GM18867 (cell line): Measurements from ENCODE around the gene BTBD9.
"Not testable (repeated sequence)": the region's sequence is repeated elsewhere in the genome, so short reads cannot be mapped to it uniquely, and the experiment has no call there.

Experiments used
- ATAC-seq: cut with Tn5 transposase; IDR thresholded peaks from one replicate; pipeline ENCODE4 v1.9.1; 2021; ENCODE audit warnings: mild to moderate bottlenecking, moderate library complexity; ENCODE audit not compliant: unreplicated experiment

BTBD9 gene

DNA sequence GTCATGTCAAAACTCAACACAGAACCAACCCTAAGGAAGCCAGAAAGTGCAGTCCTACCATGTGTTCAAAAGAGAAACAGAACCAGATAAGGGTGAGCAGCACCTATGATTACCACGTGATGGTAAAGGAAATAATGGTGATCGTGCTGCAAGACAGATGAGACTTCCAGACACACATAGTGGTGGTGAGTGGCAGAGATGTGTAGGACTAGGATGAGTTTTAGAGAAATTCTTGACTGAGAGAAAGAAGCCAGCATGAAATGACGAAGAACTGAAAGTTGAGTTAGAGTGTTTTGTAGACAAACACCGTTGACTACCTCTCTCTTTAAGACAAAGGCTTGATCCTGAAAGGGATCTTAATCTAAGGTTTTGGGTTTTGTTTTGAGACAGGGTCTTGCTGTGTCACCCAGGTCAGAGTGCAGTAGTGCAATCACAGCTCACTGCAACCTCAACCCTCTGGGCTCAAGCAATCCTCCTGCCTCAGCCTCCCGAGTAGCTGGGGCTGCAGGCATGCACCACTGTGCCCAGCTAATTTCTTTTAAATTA is 10.6 kb upstream of the BTBD9 start:
- no peak for ATAC-seq

DNA sequence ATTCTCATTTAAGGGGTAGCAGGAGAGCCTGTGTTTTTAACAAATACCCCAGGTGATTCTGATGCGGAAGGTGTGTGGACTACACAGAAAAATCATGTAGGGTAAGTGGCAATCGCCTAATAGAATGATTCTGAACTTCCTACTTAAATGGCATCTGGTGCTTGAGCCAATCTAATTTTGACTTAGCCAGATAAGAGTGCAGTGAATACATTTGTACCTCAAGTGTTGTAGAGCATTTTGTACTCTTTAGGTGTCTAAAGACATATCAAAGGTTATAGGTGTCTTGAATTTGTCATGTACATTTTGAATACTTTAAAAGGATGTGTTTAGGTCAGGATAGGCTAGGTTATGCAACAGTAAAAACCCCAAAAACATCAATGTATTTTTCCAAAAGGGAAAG is 10.0 kb upstream of the BTBD9 start:
- no peak for ATAC-seq

DNA sequence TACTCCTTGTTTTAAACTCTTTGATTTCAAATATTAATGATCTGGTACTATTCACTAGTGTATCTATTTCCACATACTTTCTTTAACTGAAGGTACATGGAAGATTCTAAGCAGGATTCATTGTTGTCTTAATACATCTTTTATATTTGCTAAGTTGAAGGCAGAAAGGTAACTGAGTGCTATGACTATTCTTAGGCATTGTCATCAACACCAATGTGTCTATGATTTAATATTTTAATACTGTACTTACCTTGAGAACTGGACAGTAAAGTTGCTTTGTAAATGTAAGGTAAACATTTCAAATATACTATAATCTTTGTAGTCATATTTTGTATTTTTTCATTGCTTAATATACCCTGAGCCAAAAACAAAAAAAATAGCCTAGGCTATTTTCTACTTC is 8.9 kb upstream of the BTBD9 start:
- no peak for ATAC-seq

DNA sequence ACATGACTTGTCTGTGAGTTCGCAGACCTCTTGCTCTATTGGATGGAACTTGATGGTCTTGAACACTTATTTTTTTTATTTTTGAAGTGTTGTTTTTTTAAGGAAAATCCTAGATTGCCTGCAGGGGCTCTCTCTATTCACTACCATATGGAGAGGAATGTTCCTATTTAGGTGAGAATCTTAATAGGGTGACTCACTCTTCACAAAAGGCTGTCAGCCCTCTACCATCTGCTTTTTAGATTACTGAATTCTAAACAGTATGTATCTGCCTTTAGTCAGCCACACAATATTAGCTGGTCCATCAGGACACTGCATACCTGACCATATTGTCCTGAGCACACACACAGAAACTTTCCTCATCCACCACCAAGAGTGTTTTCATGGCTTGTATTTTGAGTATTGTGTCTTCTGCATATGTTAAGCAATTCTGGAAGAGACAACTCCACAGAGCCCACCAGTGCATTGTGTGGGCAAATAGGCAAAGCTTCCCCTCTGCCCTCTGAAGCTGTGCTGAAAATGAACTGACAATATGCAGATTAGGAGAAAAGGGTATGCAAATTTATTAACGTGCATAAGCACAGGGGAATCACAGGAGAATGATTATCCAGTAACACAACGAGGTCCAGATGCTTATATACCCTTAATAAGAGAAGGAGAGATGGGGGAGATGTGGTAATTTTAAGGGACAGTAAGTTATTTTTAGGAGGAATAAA is 6.6 kb upstream of the BTBD9 start:
- no peak for ATAC-seq

DNA sequence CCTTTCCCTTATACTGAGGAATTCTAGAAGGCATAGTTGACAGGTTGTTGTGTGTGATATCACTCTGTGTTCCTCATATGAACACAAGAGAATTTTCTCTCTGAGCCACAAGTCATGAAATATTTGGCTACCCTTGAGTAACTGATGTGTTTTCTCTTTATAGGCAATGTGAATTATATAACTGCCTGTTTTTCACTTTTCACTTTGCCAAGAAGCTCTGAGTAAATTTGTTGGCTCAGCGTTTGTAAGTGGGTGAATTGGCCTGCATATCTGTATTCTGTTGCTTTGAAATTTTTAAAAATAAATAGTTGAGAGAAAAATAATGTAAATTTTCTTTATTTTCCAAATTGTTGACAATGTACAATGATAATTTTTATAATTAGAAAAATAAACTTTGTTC is 5.2 kb upstream of the BTBD9 start:
- no peak for ATAC-seq

DNA sequence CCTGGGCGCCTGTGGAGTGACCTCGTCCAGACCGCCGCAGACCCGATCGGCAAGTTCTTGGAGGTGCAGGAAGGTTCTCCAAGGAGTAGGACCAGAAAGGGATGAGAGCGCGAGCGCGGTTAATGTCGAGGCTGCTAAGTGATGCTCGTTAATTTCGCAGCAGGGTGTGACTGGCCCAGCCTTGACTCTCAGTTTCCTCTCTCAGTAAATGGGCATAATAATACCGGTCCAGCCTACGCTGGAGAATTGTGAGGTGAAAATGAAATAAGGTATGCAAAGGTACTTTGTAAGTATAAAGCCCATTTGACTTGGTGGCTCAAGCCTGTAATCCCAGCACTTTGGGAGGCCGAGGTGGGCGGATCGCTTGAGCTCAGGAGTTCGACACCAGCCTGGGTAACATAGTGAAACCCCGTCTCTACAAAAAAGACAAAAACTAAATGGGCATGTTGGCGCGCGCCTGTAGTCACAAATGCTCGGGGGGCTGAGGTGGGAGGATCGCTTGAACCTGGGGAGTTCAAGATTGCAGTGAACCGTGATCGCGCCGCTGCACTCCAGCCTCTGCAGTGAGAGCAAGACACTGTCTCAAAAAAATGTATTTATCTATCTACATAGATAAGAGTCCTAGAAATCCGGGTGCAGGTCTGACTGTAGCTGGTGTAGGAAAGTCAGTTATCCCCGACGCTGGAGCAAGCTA is 634 bp upstream of the BTBD9 start:
- ATAC-seq: peak; percentile 21

DNA sequence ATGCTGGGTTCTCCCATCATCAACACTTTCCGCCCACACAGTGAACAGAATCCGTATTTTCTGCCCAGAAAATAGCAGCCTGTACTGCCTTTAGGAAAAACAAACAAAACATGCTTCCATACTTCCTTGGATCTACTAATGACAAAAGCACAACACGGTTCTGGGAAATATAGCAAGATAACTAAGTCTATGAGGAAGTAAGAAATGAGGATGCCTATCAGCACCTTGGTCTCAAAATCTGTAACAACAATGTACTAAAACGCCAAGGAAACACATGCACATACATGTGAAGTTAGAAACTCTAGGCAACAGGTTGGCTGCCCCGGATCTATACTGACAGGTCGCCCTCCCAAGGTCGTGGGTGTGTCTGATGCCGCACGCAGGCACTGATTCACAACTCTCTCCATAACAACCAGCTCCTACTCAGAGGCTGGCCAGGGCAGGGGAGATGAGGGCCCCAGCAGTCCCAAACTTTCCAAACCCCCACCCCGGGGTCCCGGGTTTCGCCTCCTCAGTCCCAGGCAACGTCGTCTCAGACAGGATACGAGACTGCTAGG is 710 bp downstream of the BTBD9 start:
- peak; percentile 37 for ATAC-seq

DNA sequence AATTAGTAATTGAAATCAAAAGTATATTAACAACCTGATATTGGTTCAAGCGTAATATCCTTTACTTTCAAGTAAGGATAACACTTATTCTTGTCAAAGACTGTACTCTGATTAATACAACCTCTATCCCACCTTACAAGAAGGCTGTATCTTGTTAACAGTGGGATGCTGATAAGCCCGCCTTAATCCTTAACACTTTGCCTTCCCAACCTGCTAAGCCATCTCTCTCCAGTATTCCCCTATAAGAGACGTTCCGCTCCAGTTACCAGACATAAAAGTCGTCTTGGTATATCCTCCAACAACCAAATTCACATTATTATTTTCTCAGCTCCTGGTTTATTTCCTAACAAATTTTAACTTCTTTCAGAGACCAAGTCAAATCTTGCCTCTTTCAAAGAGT is 2.0 kb downstream of the BTBD9 start:
- ATAC-seq: no peak

DNA sequence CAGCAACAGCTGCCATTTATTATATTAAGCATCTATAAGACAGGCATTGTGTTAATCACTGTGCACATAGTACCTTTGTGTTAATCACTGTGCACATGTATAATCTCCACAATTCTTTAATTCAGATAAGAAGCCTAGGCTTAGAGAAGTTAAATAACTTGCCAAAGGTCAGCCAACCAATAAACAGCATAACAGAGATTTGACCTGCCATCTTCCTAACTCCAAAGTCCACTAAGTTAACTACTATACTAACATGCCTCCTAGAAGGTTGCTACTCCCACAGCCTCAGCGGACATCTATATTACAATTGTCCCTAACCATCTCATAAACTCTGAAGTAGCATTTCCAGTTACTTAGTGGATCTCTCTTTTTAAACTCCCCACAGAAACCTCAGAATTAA is 3.7 kb downstream of the BTBD9 start:
- ATAC-seq: no peak

DNA sequence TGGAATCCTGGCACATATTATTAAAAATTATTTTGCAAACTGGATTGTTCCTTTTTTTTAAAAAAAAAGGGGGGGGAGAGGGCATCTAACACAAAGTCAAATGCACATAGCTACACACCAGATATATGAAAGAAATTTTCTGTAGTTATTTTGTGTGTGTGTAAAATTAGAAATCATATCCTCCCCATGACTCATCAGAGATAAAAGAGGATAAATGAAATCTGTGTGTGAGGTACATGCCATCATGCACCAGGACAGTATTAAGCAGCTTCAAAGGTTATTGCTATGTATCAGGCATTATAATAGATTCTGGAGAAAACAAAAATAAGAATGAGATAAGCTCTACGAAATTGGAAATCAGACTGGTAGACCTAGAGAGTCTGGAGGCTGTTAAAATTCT is 5.2 kb downstream of the BTBD9 start:
- ATAC-seq: no peak

DNA sequence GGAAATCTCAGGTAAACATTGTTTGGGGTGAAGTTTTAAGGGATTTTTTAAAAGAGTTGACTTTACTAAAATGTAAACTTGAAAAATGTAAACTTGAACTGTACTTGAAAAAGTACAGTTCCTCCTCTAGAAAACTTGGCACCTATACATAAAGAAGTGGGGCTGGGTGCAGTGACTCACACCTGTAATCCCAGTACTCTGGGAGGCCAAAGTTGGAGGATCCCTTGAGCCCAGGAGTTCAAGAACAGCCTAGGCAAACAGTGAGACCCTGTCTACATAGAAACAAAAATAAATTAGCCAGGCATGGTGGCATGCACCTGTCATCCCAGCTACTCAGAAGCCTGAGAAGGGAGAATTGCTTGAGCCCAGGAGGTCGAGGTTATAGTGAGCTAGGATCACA is 7.2 kb downstream of the BTBD9 start:
- ATAC-seq: no peak

DNA sequence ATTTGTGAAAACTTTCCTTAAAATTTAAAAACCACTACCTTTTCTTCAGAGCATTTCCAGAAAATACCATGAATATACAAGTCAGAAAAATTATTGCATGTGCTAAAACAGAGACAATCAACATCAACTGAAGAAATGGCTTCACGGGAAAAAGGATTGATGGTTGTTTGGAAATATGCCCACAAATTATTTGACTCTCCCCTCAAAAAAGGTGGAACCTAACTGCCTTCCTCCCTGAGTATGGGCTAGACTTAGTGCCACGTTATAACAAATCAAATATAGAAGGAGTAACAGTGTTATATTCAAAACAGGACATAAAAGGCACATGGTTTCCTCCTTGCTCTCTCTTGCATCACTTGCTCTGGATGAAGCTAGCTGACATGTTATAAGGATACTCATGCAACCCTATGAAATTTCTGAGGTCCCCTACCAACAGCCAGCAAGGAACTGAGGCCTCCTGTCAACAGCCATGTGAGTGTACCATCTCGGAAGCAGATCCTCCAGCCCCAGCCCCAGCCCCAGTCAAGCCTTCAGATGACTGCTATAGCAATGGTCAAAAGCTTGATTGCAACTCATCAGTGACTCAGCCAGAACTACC is 8.4 kb downstream of the BTBD9 start:
- ATAC-seq: no peak

DNA sequence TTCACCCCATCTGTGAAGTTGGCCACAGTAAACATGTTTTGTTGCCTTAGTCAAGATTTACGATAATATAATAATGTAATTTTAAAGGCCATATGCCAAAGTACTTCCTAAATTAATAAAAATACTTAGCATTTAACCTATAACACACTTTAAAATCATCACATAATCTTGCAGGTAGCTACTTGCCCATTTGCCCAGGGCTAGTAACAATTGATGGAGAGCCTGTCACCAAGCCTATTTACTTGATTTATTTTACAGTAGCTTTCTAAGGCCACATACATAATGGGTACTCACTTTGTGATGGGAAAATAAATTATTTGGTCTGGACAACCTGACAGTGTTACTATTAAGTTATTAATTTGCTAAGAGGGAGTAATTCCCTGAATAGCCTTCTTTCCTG is 14.5 kb downstream of the BTBD9 start:
- ATAC-seq: no peak

DNA sequence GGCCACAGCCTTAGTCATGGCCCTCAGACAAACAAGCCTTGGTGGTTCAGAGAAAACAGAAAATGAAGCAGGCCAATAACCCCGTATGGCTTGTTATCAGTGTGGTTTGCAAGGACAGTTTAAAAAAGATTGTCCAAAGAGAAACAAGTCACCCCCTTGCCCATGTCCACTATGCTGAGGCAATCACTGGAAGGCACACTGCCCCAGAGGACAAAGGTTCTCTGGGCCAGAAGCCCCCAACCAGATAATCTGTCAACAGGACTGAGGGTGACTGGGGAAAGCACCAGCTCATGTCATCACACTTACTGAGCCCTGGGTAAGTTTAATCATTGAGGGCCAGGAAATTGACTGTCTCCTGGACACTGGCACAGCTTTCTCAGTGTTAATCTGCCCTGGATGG is 20.4 kb downstream of the BTBD9 start:
- ATAC-seq: not testable (repeated sequence)

DNA sequence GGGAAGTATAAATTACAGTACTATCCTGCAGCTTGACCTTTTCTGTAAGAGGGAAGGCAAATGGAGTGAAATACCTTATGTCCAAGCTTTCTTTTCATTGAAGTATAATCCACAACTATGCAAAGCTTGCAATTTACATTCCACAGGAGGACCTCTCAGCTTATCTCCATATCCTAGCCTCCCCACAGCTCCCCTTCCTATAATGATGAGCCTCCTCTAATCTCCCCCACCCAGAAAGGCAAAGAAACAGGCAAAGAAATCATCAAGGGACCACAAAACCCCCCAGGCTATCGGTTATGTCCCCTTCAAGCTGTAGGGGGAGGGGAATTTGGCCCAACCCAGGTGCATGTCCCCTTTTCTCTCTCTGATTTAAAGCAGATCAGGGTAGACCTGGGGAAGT is 21.4 kb downstream of the BTBD9 start:
- ATAC-seq: not testable (repeated sequence)

DNA sequence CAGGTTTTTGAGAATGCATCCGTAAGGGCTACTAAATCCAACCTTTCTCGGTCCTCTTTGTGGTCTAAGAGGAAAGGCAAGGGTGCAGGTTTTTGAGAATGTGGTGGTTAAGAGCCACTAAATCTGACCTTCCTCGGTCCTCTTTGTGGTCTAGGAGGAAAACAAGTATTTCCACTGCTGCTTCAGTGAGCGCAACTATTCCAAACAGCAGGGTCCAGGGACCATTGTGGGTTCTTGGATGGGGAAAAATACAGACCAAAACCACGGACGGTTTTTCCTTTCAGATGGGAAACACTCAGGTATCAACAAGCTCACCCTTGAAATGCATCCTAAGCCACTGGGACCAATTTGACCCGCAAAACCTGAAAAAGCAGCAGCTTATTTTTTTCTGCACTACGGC is 21.9 kb downstream of the BTBD9 start:
- ATAC-seq: no peak

DNA sequence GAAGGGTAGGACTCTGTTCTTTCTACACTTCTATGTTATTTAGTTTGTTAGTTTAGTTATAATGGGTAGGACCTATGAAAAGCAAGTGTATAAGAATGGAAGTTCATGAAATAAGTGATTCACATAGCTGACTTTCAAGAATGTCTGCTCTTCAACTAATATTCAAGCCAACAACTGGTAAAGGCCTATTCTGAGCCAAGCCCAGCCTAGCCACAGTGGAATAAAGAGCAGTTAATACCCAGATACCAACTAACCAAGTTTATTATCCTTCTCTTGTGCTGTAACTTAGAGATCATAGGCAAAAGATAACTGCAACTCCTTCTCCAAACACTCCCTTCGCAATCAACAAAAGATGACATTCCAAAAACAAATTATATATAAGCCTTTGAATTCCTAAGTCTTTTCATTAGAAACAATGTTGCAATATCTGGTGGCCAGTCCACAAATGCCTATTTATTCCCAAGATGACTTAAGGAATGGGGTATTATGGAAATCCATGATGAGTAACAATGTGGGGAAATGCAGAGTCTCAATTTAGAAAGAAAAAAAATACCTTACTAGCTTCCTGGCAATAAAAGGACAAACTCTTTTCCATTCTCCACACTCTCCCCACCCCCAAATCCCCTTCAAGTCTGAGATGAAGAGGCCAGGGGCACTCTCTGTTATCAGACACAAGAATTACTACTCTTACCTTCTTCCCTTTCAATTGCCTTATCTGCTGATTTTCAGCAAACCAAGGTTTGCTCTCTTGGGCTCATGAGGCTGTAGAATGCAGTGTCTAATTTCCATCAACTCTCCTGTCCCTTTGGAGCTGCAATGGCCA is 27.4 kb downstream of the BTBD9 start:
- no peak for ATAC-seq

DNA sequence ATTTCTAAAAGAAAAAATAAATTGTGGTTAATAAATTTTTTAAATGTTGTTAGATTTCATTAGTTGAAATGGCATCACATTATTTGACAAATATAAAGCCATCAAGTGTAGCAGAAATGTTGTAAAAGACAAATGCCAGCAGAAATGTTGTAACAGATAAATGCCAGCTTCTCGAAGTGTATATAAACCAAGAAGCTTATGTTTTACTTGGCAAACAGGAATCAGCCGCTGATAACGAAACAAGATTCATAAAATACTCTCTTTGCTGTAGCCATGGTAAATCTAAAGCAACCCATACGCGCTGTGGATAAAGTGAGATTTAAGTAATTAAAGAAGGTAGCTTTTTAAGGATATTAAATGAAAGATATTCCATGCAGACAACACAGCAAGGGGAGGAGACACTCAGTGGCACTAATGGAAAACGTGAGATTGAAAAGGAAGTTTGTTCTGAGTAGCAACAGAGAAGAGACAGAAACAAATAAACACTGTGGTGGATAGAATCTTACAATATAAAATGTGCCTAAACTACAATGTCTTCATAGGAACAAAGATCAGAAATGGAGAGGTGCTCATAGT is 29.6 kb downstream of the BTBD9 start:
- ATAC-seq: no peak

DNA sequence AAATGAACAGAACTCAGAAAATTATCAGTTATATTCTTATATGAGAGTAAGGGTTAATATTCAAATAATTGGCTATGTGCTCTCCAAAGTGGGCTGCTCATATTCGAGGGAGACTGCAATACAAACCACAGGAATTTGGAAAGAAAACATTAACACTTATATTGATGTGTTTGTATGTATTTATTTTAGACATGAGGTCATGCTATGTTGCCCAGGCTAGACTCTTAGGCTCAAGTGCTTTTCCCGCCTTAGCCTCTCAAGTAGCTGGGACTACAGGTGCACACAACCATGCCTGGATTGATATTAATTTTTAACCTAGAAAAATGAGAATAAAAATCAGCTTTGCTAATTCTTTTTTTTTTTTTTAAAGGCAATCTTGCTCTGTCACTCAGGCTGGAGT is 35.0 kb downstream of the BTBD9 start:
- no peak for ATAC-seq

DNA sequence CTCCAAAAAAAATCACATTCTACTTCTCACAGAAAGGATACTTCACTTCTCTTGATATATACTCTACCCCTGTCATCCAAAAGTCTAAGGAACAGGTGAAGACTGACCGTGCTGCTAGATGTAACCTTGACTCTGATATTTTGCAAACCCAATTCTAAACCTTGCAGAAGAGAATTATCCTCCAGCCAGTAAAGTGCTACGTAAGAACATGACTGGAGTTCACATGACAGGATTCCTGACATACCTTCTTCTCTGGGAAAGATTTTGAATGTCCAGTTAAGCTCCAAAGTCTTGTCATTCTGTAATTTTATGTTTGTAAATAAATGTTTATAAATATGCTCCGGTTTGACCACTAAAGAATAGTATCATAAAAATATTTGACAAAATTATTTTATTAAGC is 35.8 kb downstream of the BTBD9 start:
- no peak for ATAC-seq

DNA sequence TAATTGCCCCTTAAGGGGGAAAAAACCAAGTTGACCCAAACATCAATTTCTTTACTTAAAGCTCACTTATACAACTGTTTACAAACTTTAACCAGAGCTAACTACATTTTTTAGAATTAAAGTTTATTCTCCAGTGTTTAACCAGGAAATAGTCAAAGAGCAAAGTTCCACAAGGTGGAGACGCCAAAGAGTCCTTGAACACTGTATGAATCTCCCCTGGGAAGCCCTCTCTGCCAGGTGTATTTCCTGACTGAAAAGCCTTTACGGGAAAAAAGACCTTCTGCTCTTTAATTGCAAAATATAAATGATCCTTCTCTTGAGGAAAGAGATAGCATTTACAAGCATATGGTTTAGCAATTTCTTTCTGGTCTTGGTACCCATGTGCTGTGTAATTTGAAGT is 36.2 kb downstream of the BTBD9 start:
- ATAC-seq: no peak
